ENCODE results near the gene CNN2. TPM values are rescaled to one million over a fixed set of nuclear protein-coding genes. Genes with fewer than 3 reads are reported as not detected.
A peak's percentile ranks its signal among the peaks of the same experiment; 100 is the strongest.

The CNN2 gene
- total and polyA plus RNA-seq, 2 donors (not counting 1 experiment from before 2014, with no cell fraction given), result 198 to 301 TPM

GRCh38 chr19:1046836-1047695 lies 20.7 kb downstream of the CNN2 start:
- Histone ChIP-seq H2AFZ (ENCODE audit: insufficient read depth, low read depth, low read length, poor library complexity, severe bottlenecking) (no peak overlapping the region), H3K27ac (ENCODE audit: low read length in 2 of 2) (no peak overlapping the region), H4K20me1 (ENCODE audit: control insufficient read depth, insufficient read depth, low read length, poor library complexity, severe bottlenecking) (peaks cover 51% of the 10 kb centered on the region), H3K4me2 (replicated peaks; ENCODE audit: low read depth, low read length, poor library complexity, severe bottlenecking) (peak overlapping the region; percentile 19), H3K36me3 (replicated peaks in 1 of 2; ENCODE audit: control extremely low read depth in 1 of 2, control insufficient read depth in 1 of 2, extremely low read depth in 1 of 2, insufficient read depth in 2 of 2, low read length in 1 of 2) (peaks cover 0 to 67% of the 10 kb centered on the region in 2 experiments), H3K9me3 (ENCODE audit: control extremely low read depth in 1 of 3, control insufficient read depth in 2 of 3, insufficient read depth in 1 of 3, low read length in 2 of 3) (peaks cover 0 to 7% (median 0%) of the 10 kb centered on the region in 3 donors), H3K27me3 (replicated peaks in 1 of 4; ENCODE audit: control extremely low read depth in 1 of 4, control insufficient read depth in 3 of 4, insufficient read depth in 4 of 4, low read length in 3 of 4) (no peaks in the 10 kb centered on the region), H3K9ac (ENCODE audit: low read length) (no peak overlapping the region), H3K4me1 (ENCODE audit: control insufficient read depth in 2 of 2, insufficient read depth in 2 of 2, low read length in 2 of 2) (peaks cover under 1 to 13% of the 10 kb centered on the region in 2 donors), H3K4me3 (ENCODE audit: control extremely low read depth in 1 of 5, extremely low read depth in 1 of 5, insufficient read depth in 1 of 5, low read depth in 2 of 5, low read length in 4 of 5) (no peak overlapping the region), H3K79me2 (ENCODE audit: control insufficient read depth, insufficient read depth, low read length) (peaks cover 41% of the 10 kb centered on the region)
- intact Hi-C loops (cut with micrococcal nuclease), result no loop called here
- Mint-ChIP-seq H3K27me3 (no peaks in the 10 kb centered on the region), H3K27ac (no peak overlapping the region), H3K9me3 (ENCODE audit: insufficient read depth) (no peaks in the 10 kb centered on the region), H3K4me3 (no peak overlapping the region), H3K4me1 (peaks cover 10% of the 10 kb centered on the region)
- CTCF ChIA-PET, result interaction anchor here (0.9 to 1.7 kb wide), 3 partner anchors 17 to 152 kb away, joined by 3 to 9 read pairs (median 4); no protein-coding TSS in a partner anchor
- no peak for ATAC-seq (ENCODE audit: low read depth)
- POLR2A ChIA-PET, result interaction anchor here (0.5 to 1.3 kb wide), 4 partner anchors 11 to 27 kb away, joined by 3 to 6 read pairs (median 5); no protein-coding TSS in a partner anchor
- no peak for DNase-seq
- 81% methylated on average over 71 of the region's 77 CpGs for WGBS (ENCODE audit: insufficient coverage)
- TF ChIP-seq CTCF (IDR thresholded peaks at IDR 0.05) (no peak), EZH2 (IDR thresholded peaks at IDR 0.05; ENCODE audit: borderline replicate concordance, insufficient read depth, low read depth, low read length, poor library complexity, severe bottlenecking) (no peak)

Data from B cell (primary cell).